ENCODE data around the gene NR2C1.
"Not testable (repeated sequence)": the region's sequence is repeated elsewhere in the genome, so short reads cannot be mapped to it uniquely, and the experiment has no call there.

The NR2C1 gene

GRCh38 chr12:95072900-95073697 lies at the start of gene NR2C1:
Gene NR2C1 (minus strand): TSS chr12:95073618. CDS start chr12:95067384, 6,234 bp downstream.
- H3K4me3 Mint-ChIP-seq = peak within 1 kb of the TSS; percentile 89 to 96
- DNase-seq = peak; percentile 93
- H3K9me3 Mint-ChIP-seq = no peaks in the 10 kb centered on the region
- peaks cover 8 to 13% of the 10 kb centered on the region in 2 donors for H3K4me1 Mint-ChIP-seq
- H3K36me3 Mint-ChIP-seq = peaks cover 5 to 10% of the 10 kb centered on the region in 2 donors
- H3K27ac Mint-ChIP-seq = peak within 1 kb of the TSS; percentile 93
- ATAC-seq (replicated peaks) = peak; percentile 95 to 97
- H3K27me3 Mint-ChIP-seq = no peaks in the 10 kb centered on the region

- no peak for ATAC-seq (replicated peaks)
These were observed 45.4 kb upstream of the NR2C1 start for GRCh38 chr12:95118788-95119179.

DNA sequence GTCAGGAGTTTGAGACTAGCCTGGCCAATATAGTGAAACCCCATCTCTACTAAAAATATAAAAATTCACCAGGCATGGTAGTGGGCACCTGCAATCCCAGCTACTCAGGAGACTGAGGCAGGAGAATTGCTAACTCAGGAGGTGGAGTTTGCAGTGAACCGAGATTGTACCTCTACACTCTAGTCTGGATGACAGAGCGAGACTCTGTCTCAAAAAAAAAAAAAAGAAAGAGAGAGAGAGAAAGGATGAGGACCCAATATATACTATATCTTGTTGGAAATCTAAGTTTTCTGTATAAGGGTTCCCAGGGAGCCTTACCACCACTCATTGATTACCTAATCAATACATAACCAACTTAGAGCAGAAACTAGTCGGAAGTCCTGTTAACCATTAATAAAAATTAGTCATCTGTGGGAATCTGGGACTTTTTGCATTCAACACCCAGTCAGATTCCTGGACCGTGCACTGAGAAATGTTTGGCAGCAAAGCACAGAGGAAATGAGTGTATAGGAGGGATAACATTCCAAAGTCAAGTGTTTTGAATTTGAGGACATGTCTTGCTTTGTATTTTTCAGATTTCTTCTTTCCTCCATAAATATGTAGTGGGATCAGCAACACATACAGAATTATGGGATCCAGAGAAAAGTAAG lies 44.8 kb upstream of the NR2C1 start:
- H3K27me3 Mint-ChIP-seq = no peaks in the 10 kb centered on the region
- DNase-seq (no peak), ATAC-seq (replicated peaks) (no peak)

More at GRCh38 chr12:95118788-95119179, 45.4 kb upstream of the NR2C1 start:
- Mint-ChIP-seq H3K4me3 (no peak overlapping the region), H3K9me3 (no peaks in the 10 kb centered on the region), H3K36me3 (no peaks in the 10 kb centered on the region), H3K27ac (no peak overlapping the region), H3K4me1 (peaks cover 2 to 9% of the 10 kb centered on the region in 2 donors), H3K27me3 (no peaks in the 10 kb centered on the region)
- DNase-seq = no peak

DNA sequence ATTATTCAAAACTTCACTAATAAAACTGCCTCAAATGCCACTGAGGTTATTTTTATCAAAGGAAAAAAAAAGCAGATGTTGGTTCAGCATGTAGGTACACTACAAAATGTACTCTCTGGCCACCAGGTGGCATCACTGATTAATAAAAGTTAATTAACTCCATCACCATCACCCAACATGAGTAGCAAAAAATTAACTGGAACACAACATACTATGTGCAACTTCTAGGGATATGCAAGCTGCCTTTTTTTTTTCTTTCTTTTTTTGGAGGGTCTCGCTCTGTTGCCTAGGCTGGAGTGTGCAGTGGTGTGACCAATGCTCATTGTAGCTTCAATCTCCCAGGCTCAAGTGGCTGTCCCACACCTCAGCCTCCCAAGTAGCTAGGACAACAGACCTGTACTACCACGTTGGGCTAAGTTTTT lies 43.8 kb upstream of the NR2C1 start:
- Mint-ChIP-seq H3K4me1 (peaks cover 2 to 9% of the 10 kb centered on the region in 2 donors), H3K9me3 (no peaks in the 10 kb centered on the region), H3K27ac (no peak overlapping the region), H3K4me3 (no peak overlapping the region), H3K27me3 (no peaks in the 10 kb centered on the region), H3K36me3 (no peaks in the 10 kb centered on the region)
- peak; percentile 21 for DNase-seq
- peak; percentile 92 to 96 for ATAC-seq (replicated peaks)

More for the DNA sequence above, 44.8 kb upstream of the NR2C1 start:
- Mint-ChIP-seq H3K36me3 (no peaks in the 10 kb centered on the region), H3K4me3 (no peak overlapping the region), H3K9me3 (no peaks in the 10 kb centered on the region), H3K4me1 (peaks cover 2 to 9% of the 10 kb centered on the region in 2 donors), H3K27ac (no peak overlapping the region)

DNA sequence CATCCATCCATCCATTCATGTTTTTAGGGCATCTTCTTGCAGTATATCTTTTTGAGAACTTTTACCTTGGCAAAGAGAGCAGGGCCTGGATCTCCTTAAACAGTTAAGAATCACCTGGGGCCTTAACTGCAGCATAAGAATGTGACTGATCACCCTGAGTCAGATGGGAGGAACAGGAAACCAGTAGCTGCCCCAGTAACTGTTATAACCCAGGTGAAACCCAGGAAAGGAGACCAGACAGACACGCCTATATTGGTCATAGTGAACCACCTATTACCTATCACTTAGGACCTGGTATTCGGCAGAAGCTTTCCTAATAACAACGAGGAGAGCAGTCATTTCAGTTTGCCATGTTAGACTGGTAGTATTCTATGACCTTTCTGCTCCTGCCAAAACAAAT lies 43.4 kb upstream of the NR2C1 start:
- Mint-ChIP-seq H3K4me1 (peaks cover 2 to 9% of the 10 kb centered on the region in 2 donors), H3K4me3 (no peak overlapping the region), H3K9me3 (no peaks in the 10 kb centered on the region), H3K36me3 (no peaks in the 10 kb centered on the region), H3K27ac (peak overlapping the region; percentile 79), H3K27me3 (no peaks in the 10 kb centered on the region)
- no peak for DNase-seq
- peak; percentile 76 to 83 for ATAC-seq (replicated peaks)

GRCh38 chr12:95116341-95116740 lies 42.9 kb upstream of the NR2C1 start:
- no peak overlapping the region for H3K27ac Mint-ChIP-seq
- peaks cover 2 to 9% of the 10 kb centered on the region in 2 donors for H3K4me1 Mint-ChIP-seq
- ATAC-seq (replicated peaks) (no peak), DNase-seq (no peak)
- no peaks in the 10 kb centered on the region for H3K36me3 Mint-ChIP-seq
- H3K9me3 Mint-ChIP-seq = no peaks in the 10 kb centered on the region
- H3K27me3 Mint-ChIP-seq = no peaks in the 10 kb centered on the region
- no peak overlapping the region for H3K4me3 Mint-ChIP-seq

DNA sequence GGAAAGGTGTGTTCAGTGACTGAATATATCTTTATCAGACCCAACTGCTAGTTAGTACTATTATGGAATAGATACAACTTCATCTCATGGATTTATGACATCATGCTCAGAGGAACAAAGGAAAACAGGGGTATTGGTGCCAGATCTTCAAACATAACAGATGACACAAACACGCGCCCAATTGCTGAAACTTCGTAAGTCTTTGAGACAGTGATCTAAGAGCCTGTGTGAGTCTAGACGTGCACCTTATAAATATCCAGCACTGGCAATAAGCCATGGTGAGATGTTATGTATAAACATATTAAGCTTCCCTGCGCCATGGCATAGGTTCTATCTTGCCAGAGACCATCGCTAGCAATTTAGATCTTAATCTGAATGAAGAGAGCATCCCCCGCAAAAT lies 42.2 kb upstream of the NR2C1 start:
- H3K27ac Mint-ChIP-seq = no peak overlapping the region
- ATAC-seq (replicated peaks) = no peak
- no peaks in the 10 kb centered on the region for H3K36me3 Mint-ChIP-seq
- H3K4me3 Mint-ChIP-seq = no peak overlapping the region
- DNase-seq = no peak
- H3K27me3 Mint-ChIP-seq = no peaks in the 10 kb centered on the region
- H3K4me1 Mint-ChIP-seq = peaks cover 2 to 9% of the 10 kb centered on the region in 2 donors
- H3K9me3 Mint-ChIP-seq = no peaks in the 10 kb centered on the region

GRCh38 chr12:95114766-95115405 lies 41.5 kb upstream of the NR2C1 start:
- Mint-ChIP-seq H3K27me3 (no peaks in the 10 kb centered on the region), H3K27ac (no peak overlapping the region)
- DNase-seq = no peak

DNA sequence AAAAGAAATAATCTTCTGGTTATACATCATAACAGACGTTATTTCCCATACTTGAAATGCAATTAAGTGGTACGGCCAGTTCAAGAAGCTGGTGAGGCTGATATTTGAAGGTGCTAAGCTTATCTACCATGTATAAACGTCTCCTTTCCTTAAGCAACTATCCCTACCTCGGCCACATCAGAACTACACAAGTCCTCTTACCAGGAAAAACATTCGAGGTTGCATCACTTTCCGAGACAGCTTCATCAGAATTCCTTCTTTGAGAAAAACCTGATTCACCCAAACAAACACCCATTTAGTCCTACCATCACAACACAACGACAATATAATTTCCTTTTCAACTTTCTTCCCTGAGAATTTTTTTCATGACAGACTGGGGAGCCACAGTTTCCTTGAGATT lies 33.9 kb upstream of the NR2C1 start:
- Mint-ChIP-seq H3K9me3 (no peaks in the 10 kb centered on the region), H3K4me3 (no peak overlapping the region), H3K27ac (no peak overlapping the region), H3K36me3 (no peaks in the 10 kb centered on the region), H3K4me1 (peaks cover 8 to 25% of the 10 kb centered on the region in 2 donors), H3K27me3 (no peaks in the 10 kb centered on the region)
- ATAC-seq (replicated peaks) (no peak), DNase-seq (no peak)

More at GRCh38 chr12:95114766-95115405, 41.5 kb upstream of the NR2C1 start:
- peaks cover 2 to 9% of the 10 kb centered on the region in 2 donors for H3K4me1 Mint-ChIP-seq
- H3K9me3 Mint-ChIP-seq = no peaks in the 10 kb centered on the region
- H3K4me3 Mint-ChIP-seq = no peak overlapping the region
- ATAC-seq (replicated peaks) = no peak
- no peaks in the 10 kb centered on the region for H3K36me3 Mint-ChIP-seq

DNA sequence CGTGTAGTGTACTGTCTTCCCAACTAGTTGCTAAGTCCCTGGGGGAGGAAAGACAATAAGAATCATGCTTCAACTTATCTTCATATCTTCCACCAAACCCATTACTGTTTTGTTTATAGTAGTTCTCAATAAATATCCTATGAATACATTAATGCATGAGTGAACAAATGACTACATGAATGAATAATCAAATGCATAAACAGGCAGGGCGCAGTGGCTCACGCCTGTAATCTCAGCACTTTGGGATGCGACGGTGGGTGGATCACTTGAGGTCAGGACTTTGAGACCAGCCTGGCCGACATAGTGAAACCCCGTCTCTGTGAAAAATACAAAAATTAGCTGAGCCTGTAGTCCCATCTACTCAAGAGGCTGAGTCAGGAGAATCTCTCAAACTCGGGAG lies 32.1 kb upstream of the NR2C1 start:
- ATAC-seq (replicated peaks) (no peak), DNase-seq (no peak)
- Mint-ChIP-seq H3K36me3 (no peaks in the 10 kb centered on the region), H3K4me1 (peaks cover 8 to 25% of the 10 kb centered on the region in 2 donors), H3K27ac (no peak overlapping the region), H3K27me3 (no peaks in the 10 kb centered on the region), H3K9me3 (no peaks in the 10 kb centered on the region), H3K4me3 (no peak overlapping the region)

GRCh38 chr12:95104919-95105452 lies 31.6 kb upstream of the NR2C1 start:
- no peak for DNase-seq
- Mint-ChIP-seq H3K4me1 (peaks cover 8 to 25% of the 10 kb centered on the region in 2 donors), H3K27me3 (no peaks in the 10 kb centered on the region), H3K36me3 (no peaks in the 10 kb centered on the region), H3K27ac (no peak overlapping the region), H3K9me3 (no peaks in the 10 kb centered on the region), H3K4me3 (no peak overlapping the region)
- ATAC-seq (replicated peaks) = no peak

DNA sequence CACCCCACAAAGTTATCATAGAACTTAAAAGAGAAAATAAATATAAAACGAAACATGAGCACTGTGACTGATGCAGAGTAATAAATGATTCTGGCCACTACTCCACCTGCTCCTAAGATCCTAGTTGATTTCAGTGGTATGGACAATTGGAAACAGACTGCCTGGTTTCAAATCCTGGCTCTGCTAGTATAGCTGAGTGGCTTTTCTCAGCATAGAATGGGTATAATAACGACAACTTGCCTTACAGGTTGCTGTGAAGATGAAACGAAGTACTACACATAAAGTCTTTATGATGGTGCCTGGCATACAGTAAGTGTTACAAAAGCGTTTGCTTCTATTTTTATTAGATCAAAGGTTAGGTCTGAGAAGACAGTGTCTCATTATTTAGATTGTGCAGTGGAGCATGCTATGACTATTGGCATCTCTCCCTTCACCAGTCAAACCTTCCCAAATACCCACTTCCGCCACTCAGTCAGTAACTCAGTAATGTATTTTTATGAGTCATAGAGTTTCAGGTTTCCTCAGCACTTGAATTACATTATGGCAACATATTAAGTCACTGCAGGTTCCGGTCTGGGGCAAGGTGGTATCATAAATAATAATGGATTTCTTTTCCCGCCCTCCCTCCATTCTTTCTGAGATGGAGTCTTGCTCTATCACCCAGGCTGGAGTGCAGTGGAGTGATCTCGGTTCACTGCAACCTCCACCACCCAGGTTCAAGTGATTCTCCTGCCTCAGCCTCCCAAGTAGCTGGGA lies 29.7 kb upstream of the NR2C1 start:
- Mint-ChIP-seq H3K4me3 (peak overlapping the region; percentile 5 to 10), H3K27me3 (no peaks in the 10 kb centered on the region), H3K36me3 (no peaks in the 10 kb centered on the region), H3K4me1 (peaks cover 8 to 25% of the 10 kb centered on the region in 2 donors), H3K9me3 (no peaks in the 10 kb centered on the region), H3K27ac (no peak overlapping the region)
- peak; percentile 97 to 98 for ATAC-seq (replicated peaks)
- DNase-seq = peak; percentile 46

DNA sequence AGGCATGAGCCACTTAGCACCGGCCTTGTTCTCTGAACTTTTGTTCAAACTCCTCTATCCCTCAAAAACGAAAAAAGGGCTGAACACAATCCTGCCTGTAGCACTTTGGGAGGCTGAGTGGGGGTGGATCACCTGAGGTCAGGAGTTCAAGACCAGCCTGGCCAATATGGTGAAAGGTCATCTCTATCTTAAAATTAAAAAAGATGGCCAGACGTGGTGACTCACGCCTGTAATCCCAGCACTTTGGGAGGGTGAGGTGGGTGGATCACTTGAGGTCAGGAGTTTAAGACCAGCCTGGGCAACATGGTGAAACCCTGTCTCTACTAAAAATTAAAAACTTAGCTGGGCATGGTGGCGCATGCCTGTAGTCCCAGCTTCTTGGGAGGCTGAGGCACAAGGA lies 28.5 kb upstream of the NR2C1 start:
- not testable (repeated sequence) for H3K9me3 Mint-ChIP-seq; H3K27ac Mint-ChIP-seq; DNase-seq; H3K27me3 Mint-ChIP-seq; ATAC-seq (replicated peaks); H3K4me3 Mint-ChIP-seq; H3K36me3 Mint-ChIP-seq
- peaks cover 8 to 25% of the 10 kb centered on the region in 2 donors for H3K4me1 Mint-ChIP-seq

Data from stimulated activated naive B cell treated with anti-CD40 and anti-IgM and Interleukin-4, amounts not matched to agents 10 μg/mL and 1 μg/mL and 100 μg/mL, for 72 hours (primary cell).